ENCODE results near the gene PARD3B.

PARD3B gene

GRCh38 chr2:205030695-205031094 is 485.4 kb downstream of the PARD3B start:
- DNase-seq, result no peak

GRCh38 chr2:205032093-205032551 is 486.8 kb downstream of the PARD3B start:
- DNase-seq, result no peak

GRCh38 chr2:205033431-205033830 is 488.2 kb downstream of the PARD3B start:
- DNase-seq, result no peak

GRCh38 chr2:205034034-205034433 is 488.8 kb downstream of the PARD3B start:
- DNase-seq, result no peak

- DNase-seq, result no peak
These were observed 495.0 kb downstream of the PARD3B start for GRCh38 chr2:205040323-205040722.

GRCh38 chr2:205041472-205042130 is 496.3 kb downstream of the PARD3B start:
- DNase-seq, result no peak

GRCh38 chr2:205043285-205043684 is 498.0 kb downstream of the PARD3B start:
- DNase-seq, result no peak

- DNase-seq, result no peak
These were observed 500.4 kb downstream of the PARD3B start for GRCh38 chr2:205045706-205046105.

- DNase-seq, result no peak
These were observed 502.1 kb downstream of the PARD3B start for GRCh38 chr2:205047273-205047839.

- DNase-seq, result no peak
These were observed 506.1 kb downstream of the PARD3B start for GRCh38 chr2:205051417-205051816.

- DNase-seq, result no peak
These were observed 507.5 kb downstream of the PARD3B start for GRCh38 chr2:205052781-205053180.

GRCh38 chr2:205053827-205054410 is 508.6 kb downstream of the PARD3B start:
- no peak for DNase-seq

GRCh38 chr2:205054789-205055188 is 509.5 kb downstream of the PARD3B start:
- DNase-seq, result no peak

- no peak for DNase-seq
These were observed 510.0 kb downstream of the PARD3B start for GRCh38 chr2:205055251-205055650.

- no peak for DNase-seq
These were observed 510.9 kb downstream of the PARD3B start for GRCh38 chr2:205056151-205056561.

GRCh38 chr2:205058409-205058808 is 513.1 kb downstream of the PARD3B start:
- peak; percentile 40 for DNase-seq

- no peak for DNase-seq
These were observed 515.0 kb downstream of the PARD3B start for GRCh38 chr2:205060269-205060668.

GRCh38 chr2:205066081-205066480 is 520.8 kb downstream of the PARD3B start:
- DNase-seq, result no peak

- no peak for DNase-seq
These were observed 524.7 kb downstream of the PARD3B start for GRCh38 chr2:205069928-205070327.

- DNase-seq, result no peak
These were observed 525.6 kb downstream of the PARD3B start for GRCh38 chr2:205070889-205071288.

GRCh38 chr2:205073433-205074020 is 528.3 kb downstream of the PARD3B start:
- DNase-seq, result no peak

- DNase-seq, result no peak
These were observed 531.1 kb downstream of the PARD3B start for GRCh38 chr2:205076405-205076804.

- peak; percentile 39 for DNase-seq
These were observed 531.9 kb downstream of the PARD3B start for GRCh38 chr2:205077159-205077558.

GRCh38 chr2:205078762-205079161 is 533.5 kb downstream of the PARD3B start:
- no peak for DNase-seq

Measured in activated CD4-positive, alpha-beta T cell treated with anti-CD3 and anti-CD28 coated beads, Interleukin-2, amount 50 U/mL, for 16 hours (primary cell).